GM18511 (cell line): Measurements from ENCODE around the gene SHC3.

Experiments used
- ATAC-seq: cut with Tn5 transposase; IDR thresholded peaks from one replicate; pipeline ENCODE4 v1.9.1; 2021; ENCODE audit warnings: mild to moderate bottlenecking, moderate library complexity; ENCODE audit not compliant: unreplicated experiment

Gene SHC3

GRCh38 chr9:88991066-88992034 lies 187.3 kb downstream of the SHC3 start, which contains the start of gene S1PR3:
S1PR3 (plus strand) TSS chr9:88991468; CDS start chr9:89001201, 9,733 bp downstream.
- no peak for ATAC-seq

GRCh38 chr9:88990729-88991065 lies 187.9 kb downstream of the SHC3 start:
- no peak for ATAC-seq

- no peak for ATAC-seq
Measured at GRCh38 chr9:88990041-88990728, 188.4 kb downstream of the SHC3 start.

GRCh38 chr9:88988796-88989641 lies 189.6 kb downstream of the SHC3 start:
- ATAC-seq, result peak; percentile 79

GRCh38 chr9:88987661-88988060 lies 191.0 kb downstream of the SHC3 start:
- ATAC-seq, result no peak

- ATAC-seq, result no peak
Measured at GRCh38 chr9:88986776-88987175, 191.8 kb downstream of the SHC3 start.

GRCh38 chr9:88985616-88986015 lies 193.0 kb downstream of the SHC3 start:
- no peak for ATAC-seq

- ATAC-seq, result no peak
Measured at GRCh38 chr9:88984543-88984883, 194.1 kb downstream of the SHC3 start.

GRCh38 chr9:88983865-88984542 lies 194.6 kb downstream of the SHC3 start:
- no peak for ATAC-seq

- ATAC-seq, result no peak
Measured at GRCh38 chr9:88980740-88981203, 197.8 kb downstream of the SHC3 start.

- ATAC-seq, result no peak
Measured at GRCh38 chr9:88979791-88980190, 198.8 kb downstream of the SHC3 start.

GRCh38 chr9:88979021-88979420 lies 199.6 kb downstream of the SHC3 start:
- ATAC-seq, result no peak

GRCh38 chr9:88978034-88978433 lies 200.6 kb downstream of the SHC3 start:
- ATAC-seq, result no peak

GRCh38 chr9:88976890-88977257 lies 201.7 kb downstream of the SHC3 start:
- no peak for ATAC-seq

GRCh38 chr9:88975966-88976889 lies 202.4 kb downstream of the SHC3 start:
- no peak for ATAC-seq

- no peak for ATAC-seq
Measured at GRCh38 chr9:88974641-88975040, 204.0 kb downstream of the SHC3 start.

GRCh38 chr9:88973281-88974045 lies 205.2 kb downstream of the SHC3 start:
- no peak for ATAC-seq

GRCh38 chr9:88972401-88972800 lies 206.2 kb downstream of the SHC3 start:
- ATAC-seq, result no peak
